HepG2 (cell line): ENCODE data around the gene CPN1. TPM values are rescaled to one million over a fixed set of nuclear protein-coding genes. Genes with fewer than 3 reads are reported as not detected.

Experiments used
- CBX5 ChIP-seq: sonication (generic); formaldehyde crosslinking; IDR thresholded peaks from 2 replicates; pipeline ENCODE4 v1.4.0; 2020; ENCODE audit warnings: missing genetic modification reagents, borderline replicate concordance
- DRAP1 ChIP-seq: IDR thresholded peaks from 2 replicates; pipeline ENCODE4 v1.6.1; 2016; ENCODE audit warnings: missing genetic modification reagents, missing compliant biosample characterization
- ELF1 ChIP-seq: sonication (generic); formaldehyde crosslinking; IDR thresholded peaks from 2 replicates; pipeline ENCODE4 v1.4.0; 2020; ENCODE audit warnings: missing genetic modification reagents
- FOXK1 ChIP-seq: sonication (generic); formaldehyde crosslinking; IDR thresholded peaks from 2 replicates; pipeline ENCODE4 v1.4.0; 2020; ENCODE audit warnings: low read depth, missing genetic modification reagents, borderline replicate concordance
- GABPB1 ChIP-seq: IDR thresholded peaks from 2 replicates; pipeline ENCODE4 v1.6.1; 2016; ENCODE audit warnings: mild to moderate bottlenecking, missing genetic modification reagents, moderate library complexity, missing compliant biosample characterization
- HMG20A ChIP-seq: IDR thresholded peaks from 2 replicates; pipeline ENCODE4 v1.6.1; 2016; ENCODE audit warnings: borderline replicate concordance
- HOXA3 ChIP-seq: sonication (generic); formaldehyde crosslinking; IDR thresholded peaks from 2 replicates; pipeline ENCODE4 v1.5.0; 2020; ENCODE audit warnings: missing genetic modification reagents
- MIER2 ChIP-seq: IDR thresholded peaks from 2 replicates; pipeline ENCODE4 v1.6.1; 2016; ENCODE audit warnings: missing biosample characterization, missing genetic modification reagents
- NCOR1 ChIP-seq: fragments of 200-600 bp; sonication (generic); IDR thresholded peaks from 2 replicates; pipeline ENCODE4 v1.7.0; 2017; ENCODE audit warnings: antibody characterized with exemption, low read length, borderline replicate concordance
- NFATC3 ChIP-seq: sonication (generic); formaldehyde crosslinking; IDR thresholded peaks from 2 replicates; pipeline ENCODE4 v1.5.1; 2020; ENCODE audit warnings: mild to moderate bottlenecking, missing genetic modification reagents
- POLR2AphosphoS5 ChIP-seq: IDR thresholded peaks from 2 replicates; pipeline ENCODE4 v1.6.1; 2012; ENCODE audit warnings: low read depth, low read length
- SCMH1 ChIP-seq: sonication (generic); formaldehyde crosslinking; IDR thresholded peaks from 2 replicates; pipeline ENCODE4 v1.9.0; 2021; ENCODE audit warnings: missing genetic modification reagents, mild to moderate bottlenecking, borderline replicate concordance
- SMAD9 ChIP-seq: sonication (generic); formaldehyde crosslinking; IDR thresholded peaks from 2 replicates; pipeline ENCODE4 v1.5.1; 2020; ENCODE audit warnings: mild to moderate bottlenecking, missing genetic modification reagents
- SP1 ChIP-seq, 2 experiments: fragments of 450-650 bp in 1 of 2; sonication (generic) in 1 of 2; formaldehyde crosslinking in 1 of 2; IDR thresholded peaks; 2 replicates each; pipeline versions ENCODE4 v1.4.0 to v1.6.1; 2016 to 2020; ENCODE audit warnings: missing genetic modification reagents in 1 of 2
- STAG1 ChIP-seq: sonication (generic); formaldehyde crosslinking; IDR thresholded peaks from 2 replicates; pipeline ENCODE4 v1.4.0; 2020; ENCODE audit warnings: missing genetic modification reagents
- TAF1 ChIP-seq: sonication (generic); formaldehyde crosslinking; IDR thresholded peaks from 2 replicates; pipeline ENCODE4 v1.4.0; 2020; ENCODE audit warnings: missing genetic modification reagents
- TMF1 ChIP-seq: sonication (generic); formaldehyde crosslinking; IDR thresholded peaks from 2 replicates; pipeline ENCODE4 v1.8.1; 2022; ENCODE audit warnings: low read depth, missing genetic modification reagents
- ZBTB39 ChIP-seq: sonication (generic); formaldehyde crosslinking; IDR thresholded peaks from 2 replicates; pipeline ENCODE4 v1.5.0; 2020; ENCODE audit warnings: missing genetic modification reagents
- ZNF580 ChIP-seq: IDR thresholded peaks from 2 replicates; pipeline ENCODE4 v1.6.1; 2016; ENCODE audit warnings: low read depth, borderline replicate concordance
- ZNF674 ChIP-seq: sonication (generic); formaldehyde crosslinking; IDR thresholded peaks from 2 replicates; pipeline ENCODE4 v1.5.0; 2020; ENCODE audit warnings: low read depth, mild to moderate bottlenecking, missing genetic modification reagents
- ZNF687 ChIP-seq: sonication (generic); formaldehyde crosslinking; IDR thresholded peaks from 2 replicates; pipeline ENCODE4 v1.5.1; 2020; ENCODE audit warnings: mild to moderate bottlenecking, missing genetic modification reagents, moderate library complexity
- ZNF75D ChIP-seq: sonication (generic); formaldehyde crosslinking; IDR thresholded peaks from 2 replicates; pipeline ENCODE4 v1.8.1; 2023; ENCODE audit warnings: missing genetic modification reagents, mild to moderate bottlenecking, borderline replicate concordance
- ZNF777 ChIP-seq: sonication (generic); formaldehyde crosslinking; IDR thresholded peaks from 2 replicates; pipeline ENCODE4 v1.4.0; 2020; ENCODE audit warnings: missing genetic modification reagents
- polyA plus RNA-seq, 8 experiments: library from polyadenylated mRNA; depleted of rRNA in 3 of 8; stranded (reverse) in 7 of 8; unstranded in 1 of 8; fragments of >200 nt; fragmentation: Illumina TruSeq in 4 of 8; extraction: Trizol in 4 of 8; gene quantifications; 2 replicates each; pipeline versions ENCODE4 v1.2.1 to v1.2.3, GENCODE V29; 2011 to 2016; ENCODE audit warnings: low read depth in 4 of 8, missing spikeins in 1 of 8, mixed read lengths in 1 of 8; ENCODE audit not compliant: insufficient read depth in 1 of 8
- total RNA-seq, 5 experiments: library from RNA; depleted of rRNA; stranded (reverse); fragments of >200 nt; fragmentation: Illumina TruSeq; extraction: Trizol; gene quantifications; 2 replicates each; pipeline ENCODE4 v1.2.3, GENCODE V29; 2016; ENCODE audit warnings: low read depth in 1 of 5

CPN1 gene
- total and polyA plus RNA-seq, 2 of the 13 experiments (the other 11 are each of a cell fraction or from before 2014, with no cell fraction given), result 17.3 to 35.1 TPM

GRCh38 chr10:100019787-100020141 lies 61.9 kb downstream of the CPN1 start (continued):
- TF ChIP-seq CBX5 (CRISPR knock-in tag) (no peak), ZNF580 (CRISPR knock-in tag) (no peak), ZNF674 (no peak), TMF1 (CRISPR knock-in tag) (no peak), GABPB1 (no peak), NCOR1 (no peak), NFATC3 (no peak), SCMH1 (CRISPR knock-in tag) (no peak), POLR2AphosphoS5 (no peak), ZNF75D (CRISPR knock-in tag) (no peak), MIER2 (CRISPR knock-in tag) (no peak), HMG20A (CRISPR knock-in tag) (0 out of 2 replicates have a peak, but pooled peaks have one; percentile 10), DRAP1 (CRISPR knock-in tag) (no peak), TAF1 (CRISPR knock-in tag) (no peak), ZNF777 (CRISPR knock-in tag) (no peak), ZBTB39 (CRISPR knock-in tag) (no peak), ELF1 (no peak), STAG1 (CRISPR knock-in tag) (no peak), HOXA3 (CRISPR knock-in tag) (0 out of 2 replicates have a peak, but pooled peaks have one; percentile 6), SMAD9 (CRISPR knock-in tag) (no peak), FOXK1 (CRISPR knock-in tag) (no peak), ZNF687 (no peak), SP1 (IDR thresholded peaks at IDR 0.05) (no peak), SP1 (CRISPR knock-in tag; IDR thresholded peaks at IDR 0.05) (no peak)
